CD4-positive, CD25-positive, alpha-beta regulatory T cell (primary cell): ENCODE data around the gene PRR7. TPM values are rescaled to one million over a fixed set of nuclear protein-coding genes. Genes with fewer than 3 reads are reported as not detected.
A peak's percentile ranks its signal among the peaks of the same experiment; 100 is the strongest.
"Not testable (repeated sequence)": the region's sequence is repeated elsewhere in the genome, so short reads cannot be mapped to it uniquely, and the experiment has no call there.

Source experiments
- ATAC-seq, 2 donors: fragments of 150-1000 bp; cut with Tn5 transposase; one replicate each; pipeline ENCODE4 v1.10.0; 2021; ENCODE audit warnings: low read depth in 2 of 2, moderate number of reproducible peaks in 2 of 2, moderate library complexity in 1 of 2
- DNase-seq, 3 donors: peaks; one replicate each; pipeline versions ENCODE4 v3.0.0 to v3.0.0-alpha.2; 2012 to 2022; ENCODE audit warnings: mixed read lengths in 1 of 3
- H3K27ac ChIP-seq: one replicate; pipeline ENCODE4 v1.7.0; 2013; ENCODE audit warnings: mild to moderate bottlenecking, low read length; ENCODE audit not compliant: insufficient read depth, poor library complexity, severe bottlenecking
- H3K27me3 ChIP-seq: one replicate; pipeline ENCODE4 v1.7.0; 2013; ENCODE audit warnings: low read length; ENCODE audit not compliant: control insufficient read depth, insufficient read depth
- H3K36me3 ChIP-seq: one replicate; pipeline ENCODE4 v1.7.0; 2013; ENCODE audit warnings: mild to moderate bottlenecking, low read length, moderate library complexity; ENCODE audit not compliant: control insufficient read depth, insufficient read depth
- H3K4me1 ChIP-seq: 2 replicates; pipeline ENCODE4 v1.7.0; 2013; ENCODE audit warnings: mild to moderate bottlenecking, low read length; ENCODE audit not compliant: insufficient read depth, control insufficient read depth, poor library complexity, severe bottlenecking
- H3K4me3 ChIP-seq: one replicate; pipeline ENCODE4 v1.7.0; 2013; ENCODE audit warnings: low read depth, mild to moderate bottlenecking, low read length, moderate library complexity
- H3K9me3 ChIP-seq, 2 experiments: 1 replicate in 1 of 2; 2 replicates in 1 of 2; pipeline ENCODE4 v1.7.0; 2013; ENCODE audit warnings: low read length in 2 of 2, mild to moderate bottlenecking in 1 of 2, moderate library complexity in 1 of 2; ENCODE audit not compliant: control insufficient read depth in 2 of 2
- H3K27ac Mint-ChIP-seq, 3 donors: one replicate each; pipeline ENCODE4 v1.8.0; 2020 to 2022; ENCODE audit warnings: mild to moderate bottlenecking in 3 of 3, mixed read lengths in 3 of 3, moderate library complexity in 2 of 3
- H3K27me3 Mint-ChIP-seq: one replicate; pipeline ENCODE4 v1.8.0; 2022; ENCODE audit warnings: mild to moderate bottlenecking, mixed read lengths
- H3K36me3 Mint-ChIP-seq: one replicate; pipeline ENCODE4 v1.8.0; 2020; ENCODE audit warnings: mixed read lengths
- H3K4me1 Mint-ChIP-seq, 4 donors: one replicate each; pipeline ENCODE4 v1.8.0; 2020 to 2022; ENCODE audit warnings: mixed read lengths in 4 of 4, mild to moderate bottlenecking in 1 of 4
- H3K4me3 Mint-ChIP-seq, 4 donors: one replicate each; pipeline ENCODE4 v1.8.0; 2020 to 2022; ENCODE audit warnings: mild to moderate bottlenecking in 4 of 4, mixed read lengths in 4 of 4, moderate library complexity in 3 of 4
- H3K9me3 Mint-ChIP-seq, 7 donors: one replicate each; pipeline ENCODE4 v1.8.0; 2020 to 2022; ENCODE audit warnings: mixed read lengths in 7 of 7, mild to moderate bottlenecking in 3 of 7, moderate library complexity in 2 of 7
- polyA plus RNA-seq, 4 donors: library from polyadenylated mRNA; unstranded; fragments of 300-500 nt; fragmentation: Illumina TruSeq; gene quantifications; one replicate each; pipeline ENCODE4 v1.2.3, GENCODE V29; 2021
- total RNA-seq: library from RNA; stranded (reverse); gene quantifications from one replicate; pipeline ENCODE4 v1.2.3, GENCODE V29; 2022

Gene PRR7
- total and polyA plus RNA-seq, 5 donors from 2014 or later: 10.2 to 21.8 (median 12.6) TPM

DNA sequence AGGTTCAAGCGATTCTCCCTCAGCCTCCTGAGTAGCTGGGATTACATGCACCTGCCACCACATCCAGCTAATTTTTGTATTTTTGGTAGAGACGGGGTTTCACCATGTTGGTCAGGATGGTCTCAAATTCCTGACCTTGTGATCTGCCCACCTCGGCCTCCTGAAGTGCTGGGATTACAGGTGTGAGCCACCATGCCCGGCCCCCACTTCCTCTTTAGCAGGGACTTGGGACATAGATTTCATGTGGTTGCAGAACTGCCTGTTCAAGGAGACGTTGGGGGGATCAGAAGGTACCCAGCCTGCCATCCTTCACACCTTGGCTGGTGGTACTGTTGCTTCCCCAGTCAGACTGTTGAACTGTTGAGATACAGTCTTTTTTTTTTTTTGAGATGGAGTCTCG is 29.5 kb upstream of the PRR7 start:
- H3K36me3 Mint-ChIP-seq, H3K27me3 Mint-ChIP-seq, H3K27ac Mint-ChIP-seq, H3K36me3 ChIP-seq, H3K9me3 Mint-ChIP-seq, H3K9me3 ChIP-seq, H3K4me3 ChIP-seq, H3K27ac ChIP-seq, ATAC-seq, H3K4me3 Mint-ChIP-seq, DNase-seq, H3K27me3 ChIP-seq: not testable (repeated sequence)
- peaks cover 11% of the 10 kb centered on the region for H3K4me1 ChIP-seq
- H3K4me1 Mint-ChIP-seq: peaks cover 0 to 36% (median 20%) of the 10 kb centered on the region in 4 donors

- peaks cover 0 to 22% (median 9%) of the 10 kb centered on the region in 4 donors for H3K4me1 Mint-ChIP-seq
- H3K27me3 Mint-ChIP-seq: no peaks in the 10 kb centered on the region
- no peaks in the 10 kb centered on the region for H3K9me3 Mint-ChIP-seq
- no peak overlapping the region for H3K4me3 Mint-ChIP-seq
- no peak for ATAC-seq
- DNase-seq: no peak
- no peak overlapping the region for H3K27ac Mint-ChIP-seq
- no peak overlapping the region for H3K4me3 ChIP-seq
- no peak overlapping the region for H3K27ac ChIP-seq
- no peaks in the 10 kb centered on the region for H3K9me3 ChIP-seq
- H3K4me1 ChIP-seq: no peaks in the 10 kb centered on the region
- no peaks in the 10 kb centered on the region for H3K27me3 ChIP-seq
- no peaks in the 10 kb centered on the region for H3K36me3 ChIP-seq
- no peaks in the 10 kb centered on the region for H3K36me3 Mint-ChIP-seq
Observed at GRCh38 chr5:177419046-177419445, 27.6 kb upstream of the PRR7 start.

GRCh38 chr5:177420472-177420871 is 26.1 kb upstream of the PRR7 start:
- not testable (repeated sequence) for H3K36me3 Mint-ChIP-seq, H3K4me3 Mint-ChIP-seq, H3K4me1 ChIP-seq, H3K4me3 ChIP-seq, DNase-seq, H3K9me3 ChIP-seq, ATAC-seq, H3K9me3 Mint-ChIP-seq, H3K27ac ChIP-seq, H3K27me3 Mint-ChIP-seq, H3K27me3 ChIP-seq, H3K36me3 ChIP-seq, H3K27ac Mint-ChIP-seq
- H3K4me1 Mint-ChIP-seq: peaks cover 6 to 24% (median 14%) of the 10 kb centered on the region in 4 donors

GRCh38 chr5:177421062-177421798 is 25.4 kb upstream of the PRR7 start:
- Mint-ChIP-seq H3K27ac (peak overlapping the region in 1 of 3 donors; percentile 52), H3K4me1 (peaks cover 7 to 29% (median 17%) of the 10 kb centered on the region in 4 donors), H3K4me3 (no peak overlapping the region), H3K9me3 (no peaks in the 10 kb centered on the region), H3K27me3 (peaks cover 2% of the 10 kb centered on the region), H3K36me3 (no peaks in the 10 kb centered on the region)
- ATAC-seq (no peak), DNase-seq (no peak)
- H3K36me3 ChIP-seq: no peaks in the 10 kb centered on the region
- no peaks in the 10 kb centered on the region for H3K9me3 ChIP-seq
- peaks cover 15% of the 10 kb centered on the region for H3K4me1 ChIP-seq
- no peak overlapping the region for H3K4me3 ChIP-seq
- H3K27ac ChIP-seq: no peak overlapping the region
- no peaks in the 10 kb centered on the region for H3K27me3 ChIP-seq

- Mint-ChIP-seq H3K36me3 (no peaks in the 10 kb centered on the region), H3K4me1 (peaks cover 7 to 41% (median 21%) of the 10 kb centered on the region in 4 donors), H3K27me3 (peaks cover 5% of the 10 kb centered on the region), H3K9me3 (no peaks in the 10 kb centered on the region), H3K27ac (peak overlapping the region in 1 of 3 donors; percentile 7), H3K4me3 (no peak overlapping the region)
- no peak overlapping the region for H3K4me3 ChIP-seq
- no peak for ATAC-seq
- peaks cover 5% of the 10 kb centered on the region for H3K36me3 ChIP-seq
- no peaks in the 10 kb centered on the region for H3K27me3 ChIP-seq
- peaks cover 34% of the 10 kb centered on the region for H3K4me1 ChIP-seq
- no peak overlapping the region for H3K27ac ChIP-seq
- DNase-seq: no peak
- no peaks in the 10 kb centered on the region for H3K9me3 ChIP-seq
Observed at GRCh38 chr5:177423671-177424070, 22.9 kb upstream of the PRR7 start.

- H3K4me1 Mint-ChIP-seq: peaks cover 7 to 57% (median 34%) of the 10 kb centered on the region in 4 donors
- peak in 1 of 2 donors; percentile 3 for ATAC-seq
Observed at GRCh38 chr5:177425196-177425800, 21.3 kb upstream of the PRR7 start.

DNA sequence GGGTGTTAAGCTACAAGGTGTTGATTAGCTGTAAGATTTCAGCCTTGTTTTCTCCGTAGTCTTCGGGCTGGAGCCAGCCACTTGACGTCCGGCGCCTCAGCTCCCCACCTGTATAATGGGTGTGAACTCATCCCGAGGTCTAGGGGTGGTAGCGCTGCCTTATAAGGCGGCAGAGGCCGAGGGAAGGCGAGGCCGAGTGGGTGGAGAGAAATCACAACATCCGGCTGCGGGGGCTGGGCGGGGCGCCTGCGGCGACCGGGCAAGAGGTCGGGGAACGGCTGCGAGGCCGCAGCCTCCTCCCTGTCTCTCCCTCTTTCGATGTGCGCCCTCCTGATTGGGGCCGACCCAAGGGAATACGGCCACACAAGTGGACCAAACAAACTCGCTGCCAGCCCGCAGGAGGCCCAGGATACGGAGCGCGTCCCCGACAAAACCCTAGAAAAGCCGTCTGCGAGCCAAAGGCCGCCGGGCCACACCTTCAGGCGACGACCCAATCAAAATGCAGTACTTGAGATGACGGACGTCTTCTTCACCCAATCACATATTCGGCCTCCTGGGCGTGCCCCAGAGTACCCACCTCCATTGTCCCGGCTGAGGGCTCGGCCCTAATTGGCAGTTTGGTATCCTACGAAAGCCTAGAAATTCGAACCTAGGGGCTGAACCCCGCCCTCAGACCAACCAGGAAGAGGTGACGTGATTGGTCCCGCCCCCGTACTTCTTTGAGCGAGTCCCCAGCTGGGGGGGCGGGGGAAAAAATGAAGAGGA is 20.6 kb upstream of the PRR7 start:
- Mint-ChIP-seq H3K4me3 (peak overlapping the region; percentile 89 to 99 (median 98)), H3K9me3 (no peaks in the 10 kb centered on the region), H3K36me3 (peaks cover 5% of the 10 kb centered on the region), H3K4me1 (peaks cover 7 to 63% (median 38%) of the 10 kb centered on the region in 4 donors), H3K27me3 (peaks cover 5% of the 10 kb centered on the region), H3K27ac (peak overlapping the region; percentile 99)
- Histone ChIP-seq H3K36me3 (peaks cover 9% of the 10 kb centered on the region), H3K27me3 (no peaks in the 10 kb centered on the region), H3K4me3 (peak overlapping the region; percentile 69), H3K4me1 (peaks cover 57% of the 10 kb centered on the region), H3K27ac (peak overlapping the region; percentile 90), H3K9me3 (no peaks in the 10 kb centered on the region)
- ATAC-seq (peak; percentile 83 to 84), DNase-seq (peak; percentile 100)

More at GRCh38 chr5:177425196-177425800, 21.3 kb upstream of the PRR7 start:
- Histone ChIP-seq H3K9me3 (no peaks in the 10 kb centered on the region), H3K36me3 (peaks cover 8% of the 10 kb centered on the region), H3K27me3 (no peaks in the 10 kb centered on the region), H3K4me1 (peaks cover 50% of the 10 kb centered on the region), H3K4me3 (peak overlapping the region; percentile 69), H3K27ac (peak overlapping the region; percentile 90)
- DNase-seq: no peak
- Mint-ChIP-seq H3K4me3 (peak overlapping the region; percentile 89 to 99 (median 98)), H3K36me3 (peaks cover under 1% of the 10 kb centered on the region), H3K27me3 (peaks cover 5% of the 10 kb centered on the region), H3K27ac (peak overlapping the region; percentile 99), H3K9me3 (no peaks in the 10 kb centered on the region)
